GM21619 (cell line): Measurements from ENCODE around the gene PCDHB1.

ENCODE experiments used
- ATAC-seq: cut with Tn5 transposase; IDR thresholded peaks from one replicate; pipeline ENCODE4 v1.9.1; 2021; ENCODE audit not compliant: unreplicated experiment

PCDHB1 gene, protein sequence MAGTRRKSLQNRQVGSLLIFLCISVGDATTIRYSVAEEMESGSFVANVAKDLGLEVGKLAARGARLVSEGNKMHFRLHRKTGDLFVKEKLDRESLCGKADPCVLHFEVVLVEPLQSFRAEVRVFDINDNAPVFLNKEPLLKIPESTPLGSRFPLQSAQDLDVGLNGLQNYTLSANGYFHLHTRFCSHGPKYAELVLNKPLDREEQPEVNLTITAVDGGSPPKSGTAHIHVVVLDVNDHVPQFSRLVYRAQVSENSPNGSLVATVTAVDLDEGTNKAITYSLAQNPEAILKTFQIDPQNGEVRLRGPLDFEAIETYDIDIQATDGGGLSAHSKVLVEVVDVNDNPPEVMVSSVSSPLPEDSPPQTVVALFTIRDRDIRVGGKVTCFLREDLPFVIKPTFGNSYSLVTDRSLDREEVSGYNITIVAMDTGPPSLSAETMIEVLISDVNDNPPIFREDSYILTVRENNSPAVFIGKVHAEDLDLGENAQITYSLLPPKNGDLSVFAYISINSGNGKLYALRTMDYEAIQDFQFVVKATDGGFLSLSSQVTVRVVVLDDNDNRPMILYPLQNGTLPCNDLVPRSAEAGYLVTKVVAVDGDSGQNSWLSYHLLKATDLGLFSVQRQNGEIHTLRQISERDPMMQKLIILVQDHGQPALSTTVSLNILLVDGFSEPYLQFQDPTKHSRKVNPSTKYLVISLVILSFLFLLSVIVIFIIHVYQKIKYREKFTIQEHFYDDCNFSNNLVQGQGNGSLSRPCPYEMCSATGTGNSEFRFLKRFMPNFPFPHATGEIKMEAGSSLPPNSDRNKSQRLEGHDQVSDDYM

GRCh38 chr5:141050622-141051520 is at the start of gene PCDHB1:
Gene PCDHB1, plus strand, starts transcription at chr5:141051374. Its CDS starts 97 bp downstream, at chr5:141051471.
- ATAC-seq, result no peak

GRCh38 chr5:141001446-141001843 is 49.7 kb upstream of the PCDHB1 start:
- no peak for ATAC-seq

- ATAC-seq, result no peak
These were observed 49.1 kb upstream of the PCDHB1 start for GRCh38 chr5:141001844-141002604.

- ATAC-seq, result no peak
These were observed 48.6 kb upstream of the PCDHB1 start for GRCh38 chr5:141002605-141002965.

- ATAC-seq, result no peak
These were observed 48.1 kb upstream of the PCDHB1 start for GRCh38 chr5:141003031-141003430.

DNA sequence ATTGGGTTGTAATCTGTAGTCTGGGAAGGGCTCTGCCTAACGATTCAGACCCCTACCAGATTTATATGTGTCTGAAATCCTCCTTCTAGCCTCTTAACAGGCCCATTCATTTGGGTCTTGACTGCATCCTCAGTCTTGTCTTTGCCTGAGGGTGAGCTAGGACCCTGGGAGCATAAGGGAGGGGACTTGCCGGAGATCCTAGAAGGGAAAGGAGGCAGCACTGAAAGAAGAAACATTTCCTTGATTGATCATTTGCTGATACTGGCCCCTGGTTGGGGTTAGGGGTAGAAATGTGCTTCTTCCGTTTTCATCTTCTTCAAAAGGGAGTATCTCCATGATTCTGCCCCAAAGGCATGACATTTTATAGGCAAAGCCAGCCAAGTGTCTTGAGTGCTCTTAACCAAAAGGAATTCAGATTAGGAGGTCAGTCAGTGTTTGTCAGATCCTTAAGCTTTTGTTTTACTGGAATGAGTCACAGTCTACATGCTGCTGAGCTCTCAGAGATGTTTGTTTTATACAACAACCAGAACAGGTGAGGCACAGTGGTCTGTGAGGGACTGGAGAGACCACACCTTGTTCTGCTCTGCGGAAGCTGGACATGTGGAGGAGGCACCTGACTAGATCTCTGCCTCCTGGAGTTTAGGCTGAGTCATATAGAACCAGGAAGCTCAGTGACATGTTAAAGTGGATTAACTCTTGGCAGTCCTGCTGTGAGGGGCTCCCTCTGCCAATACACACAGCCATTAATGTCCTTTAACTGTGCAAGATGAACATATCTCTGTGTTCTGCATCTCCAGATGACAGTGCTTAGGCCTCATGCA is 47.2 kb upstream of the PCDHB1 start:
- ATAC-seq, result no peak

GRCh38 chr5:141007791-141008190 is 43.4 kb upstream of the PCDHB1 start:
- ATAC-seq, result no peak

DNA sequence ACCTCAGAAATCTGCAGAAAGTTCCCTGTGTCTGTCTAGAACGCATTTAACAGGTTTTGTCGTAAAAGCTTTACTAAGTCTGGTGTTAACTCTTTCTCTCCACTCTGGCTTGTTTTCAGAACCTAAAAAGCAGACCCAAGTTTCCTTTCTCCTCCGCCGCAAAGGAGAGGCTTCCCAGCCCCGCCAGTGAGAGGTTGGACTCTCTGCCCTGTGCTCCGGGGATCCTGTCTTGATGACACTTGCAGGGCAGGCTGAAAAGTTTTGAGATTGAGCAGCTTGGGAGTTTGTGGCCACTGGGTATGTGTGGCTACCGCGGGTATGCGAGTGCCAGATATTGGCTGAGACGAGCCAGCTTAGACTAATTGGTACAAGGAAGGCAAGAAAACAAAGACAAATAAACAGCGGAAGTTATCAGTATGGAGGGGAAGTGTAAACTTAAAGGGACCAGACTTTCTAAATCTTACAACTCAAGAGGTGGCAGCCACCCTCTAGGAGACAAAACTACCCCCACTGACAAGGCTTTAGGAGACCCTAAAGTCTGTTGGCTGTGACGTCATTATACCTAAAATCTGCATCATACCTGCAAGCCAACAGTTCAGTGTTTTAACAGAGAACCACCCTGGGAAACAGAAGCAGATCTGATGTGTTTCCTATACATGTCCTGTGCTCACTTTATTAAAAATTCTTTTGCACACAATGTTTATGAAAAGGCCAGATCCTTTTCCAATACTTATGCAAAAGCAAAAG is 41.0 kb upstream of the PCDHB1 start:
- ATAC-seq, result no peak

DNA sequence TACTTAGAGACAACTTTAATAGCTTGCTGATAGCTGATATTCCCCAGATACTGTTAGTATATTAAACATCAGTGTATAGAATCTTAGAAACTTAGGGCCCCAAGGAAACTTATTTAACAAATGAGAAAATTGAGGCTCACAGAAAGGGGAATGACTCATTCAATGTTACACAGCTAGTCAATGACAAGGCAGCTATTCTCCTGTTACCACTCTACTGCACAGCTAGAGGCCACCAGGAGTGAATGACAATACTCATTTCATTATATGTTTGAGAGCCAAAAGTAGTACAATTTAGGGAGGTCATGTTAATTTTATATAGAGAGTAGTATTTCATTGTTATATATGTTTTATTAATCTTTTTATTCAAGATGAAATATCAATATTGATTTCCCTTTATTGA is 33.2 kb upstream of the PCDHB1 start:
- ATAC-seq, result no peak

DNA sequence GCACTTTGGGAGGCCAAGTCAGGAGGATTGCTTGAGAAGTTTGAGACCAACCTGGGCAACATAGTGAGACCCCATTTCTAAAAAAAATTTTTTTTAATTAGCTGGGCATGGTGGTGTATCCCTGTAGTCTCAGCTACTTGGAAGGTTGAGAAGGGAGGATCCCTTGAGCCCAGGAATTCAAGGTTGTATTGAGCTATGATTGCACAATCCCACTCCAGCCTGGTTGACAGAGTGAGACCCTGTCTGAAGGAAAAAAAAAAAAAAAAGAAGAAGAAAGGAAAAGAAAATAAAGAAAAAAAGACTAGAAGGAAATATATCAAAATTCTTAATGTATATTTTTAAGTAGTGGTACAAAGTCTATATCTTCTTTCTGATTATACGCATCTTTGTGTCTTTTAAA is 28.8 kb upstream of the PCDHB1 start:
- no peak for ATAC-seq

- no peak for ATAC-seq
These were observed 20.2 kb upstream of the PCDHB1 start for GRCh38 chr5:141031006-141031405.

DNA sequence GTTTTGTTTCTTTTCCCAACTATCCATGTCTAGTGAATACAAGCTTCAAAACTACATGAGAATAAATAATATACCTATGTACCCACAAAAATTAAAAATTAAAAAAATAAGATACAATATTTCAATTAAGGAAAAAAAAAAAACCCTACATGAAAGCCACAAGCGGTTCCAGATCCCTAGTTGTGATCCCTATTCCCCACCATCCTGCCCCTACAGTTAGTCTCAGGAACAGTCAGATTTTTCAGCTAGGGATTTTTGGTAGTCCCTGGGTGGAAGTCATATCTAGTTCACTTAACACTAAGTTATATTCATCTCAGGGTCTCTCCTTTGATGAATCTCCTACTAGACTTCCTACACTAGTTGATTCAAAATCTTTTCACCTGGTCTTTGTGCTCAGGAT is 18.5 kb upstream of the PCDHB1 start:
- no peak for ATAC-seq

GRCh38 chr5:141039061-141039460 is 12.1 kb upstream of the PCDHB1 start:
- no peak for ATAC-seq

DNA sequence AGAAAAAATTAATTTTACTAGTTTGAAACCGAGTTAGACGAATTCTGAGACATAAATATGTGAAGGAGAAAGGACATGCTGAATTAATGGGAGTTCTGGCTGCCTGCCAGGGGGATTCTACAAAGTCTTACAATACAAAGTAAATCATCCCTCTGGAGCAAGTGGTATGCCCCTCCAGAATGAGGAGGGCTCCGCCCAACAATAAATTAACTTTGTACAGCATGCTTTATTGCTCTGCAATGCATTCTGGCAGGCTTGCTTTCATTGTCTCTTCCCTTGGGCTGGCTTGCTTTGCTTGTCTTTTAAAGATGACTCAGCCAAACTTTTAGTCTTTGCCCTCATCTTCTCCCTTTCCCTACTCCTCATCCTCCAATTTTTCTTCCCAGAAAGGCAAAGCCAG is 11.7 kb upstream of the PCDHB1 start:
- ATAC-seq, result no peak

DNA sequence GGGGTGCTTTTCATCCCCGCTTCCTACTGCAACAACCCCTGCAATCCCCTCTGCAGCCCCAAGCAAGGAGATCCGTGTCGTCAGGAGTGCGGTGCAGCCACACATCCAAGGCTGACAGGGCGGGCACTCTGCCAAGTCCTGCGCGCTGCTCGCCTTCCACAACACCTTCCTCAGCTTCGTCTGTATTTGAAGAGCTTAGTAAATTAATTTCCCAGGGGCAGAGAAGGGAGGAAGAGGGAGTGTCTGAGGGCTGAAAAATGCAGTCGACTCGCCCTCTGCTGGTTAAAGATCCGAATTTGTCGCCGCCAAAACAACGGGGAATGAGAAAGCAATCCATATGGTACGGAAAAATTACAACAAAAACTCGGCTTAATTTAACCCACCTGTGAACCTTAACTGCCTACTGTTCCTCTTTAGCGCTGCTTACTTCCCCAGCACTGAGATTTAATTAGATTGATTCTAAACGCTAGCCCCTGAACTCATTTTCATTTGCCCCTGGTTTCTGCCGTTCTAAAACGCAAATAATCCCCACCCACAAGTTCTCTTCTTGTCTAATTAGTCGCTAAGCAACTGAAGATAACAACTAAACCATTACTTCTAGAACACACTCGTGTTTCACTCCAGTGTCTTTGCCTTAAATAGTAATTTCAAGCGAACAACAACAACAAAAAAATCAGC is 10.9 kb upstream of the PCDHB1 start:
- ATAC-seq, result no peak

DNA sequence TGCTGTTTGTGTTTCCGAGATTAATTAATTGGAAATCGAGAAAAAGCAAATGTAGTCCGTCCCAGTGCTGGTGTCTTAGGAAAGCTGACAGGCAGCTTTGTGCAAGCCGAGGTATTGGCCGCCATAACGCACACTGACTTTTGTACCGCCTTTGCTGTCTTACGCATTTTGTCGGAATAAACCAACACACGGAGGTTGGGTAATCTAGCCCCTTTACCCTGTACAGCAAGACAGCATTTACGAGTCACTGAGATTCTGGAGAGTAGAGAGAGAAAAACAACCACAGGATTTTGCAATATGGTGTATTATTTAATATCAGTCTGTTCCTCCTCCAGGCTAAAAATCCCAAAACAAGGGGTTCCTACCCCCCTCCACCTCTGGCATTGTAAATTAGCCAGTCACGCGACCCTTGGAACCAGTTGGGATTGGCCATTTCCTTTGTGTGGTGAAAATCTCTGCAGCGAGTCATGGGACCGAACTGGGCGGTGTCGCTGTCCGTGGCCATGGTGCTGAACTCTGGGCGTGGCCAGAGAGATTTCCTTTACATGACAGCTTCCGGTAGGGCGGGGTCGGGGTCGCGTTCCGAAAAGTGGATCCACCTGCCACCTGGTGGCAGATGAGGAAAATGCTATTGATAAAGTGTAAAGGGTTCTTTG is 10.3 kb upstream of the PCDHB1 start:
- peak; percentile 69 for ATAC-seq

GRCh38 chr5:141041427-141041785 is 9.8 kb upstream of the PCDHB1 start:
- no peak for ATAC-seq

- no peak for ATAC-seq
These were observed 8.6 kb upstream of the PCDHB1 start for GRCh38 chr5:141042555-141042954.
